HG03521 (cell line): Measurements from ENCODE around the gene ECE2.
"Not testable (repeated sequence)": the region's sequence is repeated elsewhere in the genome, so short reads cannot be mapped to it uniquely, and the experiment has no call there.

ENCODE experiments used
- ATAC-seq: cut with Tn5 transposase; IDR thresholded peaks from one replicate; pipeline ENCODE4 v1.9.1; 2021; ENCODE audit warnings: mild to moderate bottlenecking, moderate library complexity; ENCODE audit not compliant: unreplicated experiment

Gene ECE2

DNA sequence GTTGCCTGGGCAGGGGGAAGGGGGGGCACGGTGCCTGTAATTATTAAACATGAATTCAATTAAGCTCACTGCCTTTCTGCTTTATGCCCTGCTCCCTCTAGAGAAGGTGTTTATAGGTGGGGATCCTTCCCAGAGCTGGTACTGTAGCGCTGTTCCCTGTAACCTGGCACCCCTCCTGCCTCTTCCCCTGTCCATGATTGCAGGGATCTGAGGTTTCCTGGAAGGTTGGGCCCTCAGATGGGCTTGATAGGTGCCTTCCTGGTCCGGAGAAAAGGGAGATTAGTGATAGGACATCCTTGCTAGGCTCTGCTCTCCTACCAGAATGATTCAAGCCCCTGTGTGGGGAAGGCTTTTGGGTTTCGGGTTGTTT lies 59.5 kb downstream of the ECE2 start:
- ATAC-seq: no peak

DNA sequence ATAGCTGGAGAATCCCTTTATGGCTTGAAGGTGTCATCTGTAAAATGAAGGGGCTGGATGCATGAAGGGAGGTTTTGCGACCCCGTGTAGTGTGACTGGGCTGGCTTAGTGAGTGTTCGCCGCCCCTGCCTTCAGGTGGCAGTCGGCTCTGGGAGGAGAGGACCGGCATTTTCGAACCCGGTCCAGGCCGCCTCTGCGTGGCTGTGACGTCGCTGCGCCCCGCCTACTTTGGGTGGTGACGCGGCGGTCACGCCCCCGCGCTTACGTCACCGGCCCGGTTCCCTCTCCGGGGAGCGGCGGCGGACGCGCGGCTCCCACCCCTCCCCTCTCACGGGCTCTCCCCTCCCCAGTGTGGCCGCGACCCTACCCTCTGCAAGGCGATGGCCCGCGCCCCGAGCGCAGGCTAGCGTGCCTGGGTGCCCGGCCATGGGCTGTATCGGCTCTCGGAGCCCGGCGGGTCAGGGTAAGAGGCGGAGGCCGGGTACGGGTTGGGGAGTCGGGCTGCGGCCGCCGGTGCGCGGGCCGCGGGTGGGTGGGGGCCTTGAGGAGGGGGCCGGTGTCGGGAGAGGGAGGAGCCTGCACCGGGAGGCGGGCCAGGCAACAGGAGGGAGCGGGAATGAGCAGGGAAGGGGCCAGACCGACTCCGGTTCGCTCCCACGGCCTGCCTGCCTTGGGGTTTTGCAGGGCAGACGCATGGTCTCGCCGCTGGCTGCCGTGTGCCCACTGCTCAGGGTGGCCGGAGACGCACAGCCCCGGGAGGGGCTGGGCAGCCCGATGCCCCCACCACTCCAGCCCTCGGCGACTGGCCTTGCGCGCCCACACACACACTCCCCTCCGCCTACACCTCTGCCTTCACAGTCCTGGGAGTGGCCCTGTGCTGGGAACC lies 60.1 kb downstream of the ECE2 start:
- ATAC-seq: peak; percentile 75

DNA sequence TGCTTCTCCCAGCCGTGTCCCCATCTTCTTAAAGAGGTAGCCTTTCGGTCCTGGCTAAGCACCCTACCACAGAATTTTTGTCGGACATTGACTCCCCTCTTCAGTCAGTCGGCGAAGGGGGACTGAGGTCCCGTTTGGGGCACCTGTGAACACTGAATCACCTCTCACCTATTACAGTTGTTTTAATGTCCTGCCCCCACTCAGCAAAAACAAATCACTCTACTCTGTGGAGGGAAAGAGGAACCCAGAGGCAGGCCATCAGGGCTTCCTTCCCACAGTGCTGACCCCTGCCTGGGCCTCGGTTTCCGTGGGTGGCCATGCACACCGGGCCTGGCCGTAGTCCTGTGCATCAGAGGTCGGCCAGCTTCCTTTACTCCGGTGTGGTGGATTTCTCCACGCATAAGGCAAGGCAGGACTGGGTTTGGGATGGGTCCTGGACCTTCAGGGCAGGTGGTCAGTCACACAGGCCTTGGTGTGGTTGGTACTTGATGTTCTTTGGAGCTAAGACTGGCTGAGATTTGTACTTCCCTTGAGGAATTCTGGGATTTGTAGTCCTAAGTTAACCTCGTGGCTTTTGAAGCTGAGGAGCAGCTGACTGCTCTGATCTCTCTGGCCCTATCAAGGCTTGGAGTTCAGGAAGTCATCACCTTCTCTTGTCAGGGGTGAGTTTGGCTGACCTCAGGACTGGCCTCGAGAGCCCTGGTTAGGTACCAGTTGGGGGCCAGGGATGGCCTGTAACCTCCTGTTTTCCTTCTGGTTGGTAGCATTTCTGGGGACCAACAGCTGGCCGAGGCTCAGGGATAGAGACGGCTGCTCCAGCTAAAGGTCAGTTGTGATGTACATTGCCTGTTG lies 61.0 kb downstream of the ECE2 start:
- no peak for ATAC-seq

DNA sequence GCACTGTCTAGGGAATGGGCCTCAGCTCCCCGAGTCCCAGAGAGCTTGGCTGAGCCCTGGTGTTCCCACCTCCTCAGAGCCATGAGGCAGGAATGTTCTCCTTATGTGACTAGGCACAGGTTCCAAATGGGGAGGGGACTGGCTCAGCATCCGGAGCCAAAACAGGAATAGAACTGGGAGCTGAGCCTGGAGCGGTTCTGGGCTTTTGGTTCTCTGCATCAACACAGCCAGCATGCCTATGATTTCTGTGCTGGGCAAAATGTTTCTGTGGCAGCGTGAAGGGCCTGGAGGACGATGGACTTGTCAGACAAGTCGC lies 61.5 kb downstream of the ECE2 start, which contains the start of gene FAM131A:
FAM131A (plus strand) TSS at position 202 of the 316 bp plus-strand sequence; CDS start at position 233, 31 bp downstream.
- no peak for ATAC-seq

- no peak for ATAC-seq
These were observed 62.2 kb downstream of the ECE2 start for GRCh38 chr3:184337981-184338380.

- ATAC-seq: no peak
These were observed 62.7 kb downstream of the ECE2 start for GRCh38 chr3:184338511-184338945.

DNA sequence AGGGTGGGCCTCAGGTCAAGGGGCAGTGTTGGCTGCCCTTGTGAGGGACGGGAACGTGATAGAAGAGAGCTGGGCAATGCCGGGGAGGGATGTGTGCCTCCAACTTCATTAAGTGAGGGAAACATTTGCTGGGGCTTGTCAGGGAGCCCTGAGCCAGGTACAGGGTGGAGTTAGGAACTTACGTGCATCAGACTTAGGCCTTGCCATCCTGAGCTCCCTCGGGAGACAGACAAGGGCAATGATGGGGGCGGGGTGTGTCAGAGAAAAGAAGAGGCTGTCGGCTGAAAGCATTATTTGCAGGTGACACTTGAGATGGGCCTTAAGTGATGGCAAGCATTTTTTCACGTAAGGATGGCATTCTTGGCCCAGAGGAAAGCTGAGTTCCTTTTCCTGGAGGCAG lies 63.2 kb downstream of the ECE2 start:
- ATAC-seq: no peak

DNA sequence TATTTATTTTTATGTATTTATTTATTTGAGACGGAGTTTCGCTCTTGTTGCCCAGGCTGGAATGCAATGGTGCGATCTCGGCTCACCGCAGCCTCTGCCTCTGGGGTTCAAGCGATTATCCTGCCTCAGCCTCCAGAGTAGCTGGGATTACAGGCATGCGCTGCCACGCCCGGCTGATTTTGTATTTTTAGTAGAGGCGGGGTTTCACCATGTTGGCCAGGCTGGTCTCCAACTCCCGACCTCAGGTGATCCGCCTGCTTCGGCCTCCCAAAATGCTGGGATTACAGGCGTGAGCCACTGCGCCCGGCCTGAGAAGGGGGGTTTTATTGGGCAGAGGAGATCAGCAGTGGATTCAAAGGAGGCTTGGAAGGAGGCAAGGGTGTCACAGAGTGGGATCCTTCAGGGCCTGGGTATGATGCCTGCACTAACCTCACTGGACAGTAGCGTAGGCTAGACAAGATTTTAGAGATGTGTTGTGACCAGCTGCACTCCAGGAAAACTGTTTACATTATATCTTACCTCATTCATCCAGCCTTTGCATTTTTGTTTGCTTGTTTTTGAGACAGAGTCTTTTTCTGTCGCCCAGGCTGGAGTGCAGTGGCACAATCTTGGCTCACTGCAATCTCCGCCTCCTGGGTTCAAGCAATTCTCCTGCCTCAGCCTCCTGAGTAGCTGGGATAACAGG lies 63.8 kb downstream of the ECE2 start:
- ATAC-seq: not testable (repeated sequence)

- no peak for ATAC-seq
These were observed 66.1 kb downstream of the ECE2 start for GRCh38 chr3:184341925-184342324.
